Measurements from ENCODE around the gene ZXDB.

ZXDB gene

DNA sequence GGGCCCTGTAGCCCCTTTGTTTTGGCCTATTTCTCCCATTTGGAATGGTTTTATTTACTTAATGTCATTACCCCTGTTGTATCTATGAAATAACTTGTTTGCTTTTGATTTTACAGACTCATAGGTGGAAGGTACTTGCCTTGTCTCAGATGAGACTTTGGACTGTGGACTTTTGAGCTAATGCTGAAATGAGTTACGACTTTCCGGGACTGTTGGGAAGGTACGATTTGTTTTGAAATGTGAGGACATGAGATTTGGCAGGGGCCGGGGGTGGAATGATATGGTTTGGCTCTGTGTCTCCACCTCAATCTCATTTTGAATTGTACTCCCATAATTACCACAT, 48.8 kb downstream of the ZXDB start:
- Histone ChIP-seq H2BK15ac (ENCODE audit: low read depth, poor library complexity, severe bottlenecking) (no peak overlapping the region), H2BK5ac (ENCODE audit: low read depth, low read length, poor library complexity, severe bottlenecking) (no peak overlapping the region), H3K36me3 (ENCODE audit: control insufficient read depth in 1 of 2, insufficient read depth in 2 of 2, low read depth in 1 of 2, low read length in 2 of 2) (no peaks in the 10 kb centered on the region), H3K27me3 (ENCODE audit: control insufficient read depth in 1 of 2, insufficient read depth in 1 of 2, low read length in 2 of 2) (no peaks in the 10 kb centered on the region), H2BK120ac (ENCODE audit: low read depth, low read length) (no peak overlapping the region), H3K9me3 (ENCODE audit: control insufficient read depth, low read length) (no peaks in the 10 kb centered on the region), H4K91ac (ENCODE audit: low read length) (no peak overlapping the region), H2BK12ac (ENCODE audit: low read length in 2 of 2) (no peak overlapping the region), H2AFZ (ENCODE audit: low read depth, low read length) (no peak overlapping the region), H3K18ac (ENCODE audit: low read depth in 1 of 2, low read length in 2 of 2) (no peak overlapping the region), H3K79me1 (replicated peaks; ENCODE audit: low read length, poor library complexity, severe bottlenecking) (no peaks in the 10 kb centered on the region), H3K23ac (ENCODE audit: low read length in 2 of 2) (no peak overlapping the region), H3K4me1 (ENCODE audit: control insufficient read depth, insufficient read depth, low read depth, low read length) (no peaks in the 10 kb centered on the region), H4K8ac (ENCODE audit: low read length) (no peak overlapping the region), H2AK5ac (ENCODE audit: low read length, severe bottlenecking) (no peak overlapping the region), H3K4me3 (ENCODE audit: insufficient read depth in 1 of 2, low read depth in 1 of 2, low read length in 2 of 2) (no peak overlapping the region), H3K14ac (ENCODE audit: low read length in 2 of 2) (no peak overlapping the region), H3K4ac (ENCODE audit: low read depth in 1 of 2, low read length in 2 of 2) (no peak overlapping the region), H3K27ac (ENCODE audit: low read length, poor library complexity, severe bottlenecking) (no peak overlapping the region), H3K4me2 (ENCODE audit: low read length, poor library complexity, severe bottlenecking) (no peak overlapping the region), H3K9ac (ENCODE audit: low read length) (no peak overlapping the region)
- WGBS, result no CpG with 5 or more reads among the region's 4 CpGs
- DNase-seq, result no peak

DNA sequence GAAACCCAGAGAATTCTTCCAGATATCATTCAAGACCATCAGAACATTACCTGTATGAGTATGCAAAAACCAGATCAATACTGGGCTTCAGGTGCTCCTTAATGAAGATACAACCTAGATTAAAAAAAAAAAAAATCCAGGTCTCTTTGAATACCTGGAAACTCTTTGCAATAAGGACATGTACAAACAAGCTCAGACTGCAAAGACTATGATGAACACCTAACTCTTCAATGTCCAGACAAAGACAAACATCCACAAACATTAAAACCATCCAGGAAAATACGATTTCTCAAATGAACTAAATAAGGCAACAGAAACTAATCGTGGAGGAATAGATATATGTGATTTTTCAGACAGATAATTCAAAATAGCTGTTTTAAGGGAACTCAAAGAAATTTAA, 49.5 kb downstream of the ZXDB start:
- Histone ChIP-seq H3K9me3 (ENCODE audit: control insufficient read depth, low read length) (no peaks in the 10 kb centered on the region), H3K23ac (ENCODE audit: low read length in 2 of 2) (no peak overlapping the region), H3K79me1 (replicated peaks; ENCODE audit: low read length, poor library complexity, severe bottlenecking) (no peaks in the 10 kb centered on the region), H2AK5ac (ENCODE audit: low read length, severe bottlenecking) (no peak overlapping the region), H4K8ac (ENCODE audit: low read length) (no peak overlapping the region), H3K14ac (ENCODE audit: low read length in 2 of 2) (no peak overlapping the region), H3K4me3 (ENCODE audit: insufficient read depth in 1 of 2, low read depth in 1 of 2, low read length in 2 of 2) (no peak overlapping the region), H2BK120ac (ENCODE audit: low read depth, low read length) (no peak overlapping the region), H2BK5ac (ENCODE audit: low read depth, low read length, poor library complexity, severe bottlenecking) (no peak overlapping the region), H3K27me3 (ENCODE audit: control insufficient read depth in 1 of 2, insufficient read depth in 1 of 2, low read length in 2 of 2) (no peaks in the 10 kb centered on the region), H3K4me2 (ENCODE audit: low read length, poor library complexity, severe bottlenecking) (no peak overlapping the region), H3K36me3 (ENCODE audit: control insufficient read depth in 1 of 2, insufficient read depth in 2 of 2, low read depth in 1 of 2, low read length in 2 of 2) (no peaks in the 10 kb centered on the region), H2BK15ac (ENCODE audit: low read depth, poor library complexity, severe bottlenecking) (no peak overlapping the region), H2AFZ (ENCODE audit: low read depth, low read length) (no peak overlapping the region), H3K4ac (ENCODE audit: low read depth in 1 of 2, low read length in 2 of 2) (no peak overlapping the region), H3K4me1 (ENCODE audit: control insufficient read depth, insufficient read depth, low read depth, low read length) (no peaks in the 10 kb centered on the region), H3K18ac (ENCODE audit: low read depth in 1 of 2, low read length in 2 of 2) (no peak overlapping the region), H3K9ac (ENCODE audit: low read length) (no peak overlapping the region), H3K27ac (ENCODE audit: low read length, poor library complexity, severe bottlenecking) (no peak overlapping the region), H4K91ac (ENCODE audit: low read length) (no peak overlapping the region), H2BK12ac (ENCODE audit: low read length in 2 of 2) (no peak overlapping the region)
- WGBS, result no CpG with 5 or more reads among the region's 2 CpGs
- DNase-seq, result no peak

DNA sequence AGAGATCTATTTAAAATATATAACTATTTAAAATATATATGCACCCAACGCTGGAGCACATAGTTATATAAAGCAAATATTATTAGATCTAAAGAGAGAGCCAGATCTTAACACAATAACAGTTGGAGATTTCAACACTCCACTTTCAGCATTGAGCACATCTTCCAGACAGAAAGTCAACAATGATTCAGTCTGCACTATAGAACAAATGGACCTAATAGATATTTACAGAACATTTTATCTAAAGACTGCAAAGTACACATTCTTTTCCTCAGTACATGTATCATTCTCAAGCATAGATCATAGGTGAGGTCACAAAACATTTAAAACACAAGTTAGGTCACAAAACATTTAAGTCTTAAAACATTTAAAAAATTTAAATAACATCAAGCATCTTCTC, 51.9 kb downstream of the ZXDB start:
- H3K9me3 ChIP-seq (ENCODE audit: control insufficient read depth, low read length), result no peaks in the 10 kb centered on the region

DNA sequence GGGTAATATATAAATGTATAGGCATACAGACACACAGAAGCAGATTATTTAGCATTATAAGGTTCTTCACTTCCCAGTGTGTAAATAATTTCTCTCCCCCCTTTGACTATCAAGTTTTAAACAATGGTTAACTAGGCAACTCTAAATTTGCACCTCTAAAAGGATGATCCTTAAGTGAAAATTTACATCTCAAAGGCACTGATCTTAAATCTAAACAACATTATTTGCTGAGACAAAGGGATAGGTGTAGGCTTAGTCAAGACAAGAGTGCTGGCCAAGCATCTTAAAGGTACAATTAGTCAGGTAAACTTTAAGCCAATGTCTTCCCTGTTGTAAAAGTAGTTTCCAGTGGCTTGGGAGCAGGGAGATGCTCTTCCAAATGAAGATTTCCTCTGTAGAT, 55.2 kb downstream of the ZXDB start:
- no peak for DNase-seq
- H2AK5ac ChIP-seq (ENCODE audit: low read length, severe bottlenecking), result no peak overlapping the region
- no peak overlapping the region for H4K91ac ChIP-seq (ENCODE audit: low read length)
- no peak overlapping the region for H3K14ac ChIP-seq (ENCODE audit: low read length in 2 of 2)
- H2BK5ac ChIP-seq (ENCODE audit: low read depth, low read length, poor library complexity, severe bottlenecking), result no peak overlapping the region
- H3K18ac ChIP-seq (ENCODE audit: low read depth in 1 of 2, low read length in 2 of 2), result no peak overlapping the region
- H3K79me1 ChIP-seq (replicated peaks; ENCODE audit: low read length, poor library complexity, severe bottlenecking), result no peaks in the 10 kb centered on the region
- no peak overlapping the region for H3K4ac ChIP-seq (ENCODE audit: low read depth in 1 of 2, low read length in 2 of 2)
- no peak overlapping the region for H2AFZ ChIP-seq (ENCODE audit: low read depth, low read length)
- no peak overlapping the region for H3K27ac ChIP-seq (ENCODE audit: low read length, poor library complexity, severe bottlenecking)
- no peak overlapping the region for H2BK120ac ChIP-seq (ENCODE audit: low read depth, low read length)
- no peaks in the 10 kb centered on the region for H3K9me3 ChIP-seq (ENCODE audit: control insufficient read depth, low read length)
- no peak overlapping the region for H2BK15ac ChIP-seq (ENCODE audit: low read depth, poor library complexity, severe bottlenecking)
- H3K4me3 ChIP-seq (ENCODE audit: insufficient read depth in 1 of 2, low read depth in 1 of 2, low read length in 2 of 2), result no peak overlapping the region
- no peaks in the 10 kb centered on the region for H3K27me3 ChIP-seq (ENCODE audit: control insufficient read depth in 1 of 2, insufficient read depth in 1 of 2, low read length in 2 of 2)
- no peak overlapping the region for H2BK12ac ChIP-seq (ENCODE audit: low read length in 2 of 2)
- no peak overlapping the region for H3K9ac ChIP-seq (ENCODE audit: low read length)
- H3K23ac ChIP-seq (ENCODE audit: low read length in 2 of 2), result no peak overlapping the region
- no peak overlapping the region for H3K4me2 ChIP-seq (ENCODE audit: low read length, poor library complexity, severe bottlenecking)
- H3K36me3 ChIP-seq (ENCODE audit: control insufficient read depth in 1 of 2, insufficient read depth in 2 of 2, low read depth in 1 of 2, low read length in 2 of 2), result no peaks in the 10 kb centered on the region
- no peaks in the 10 kb centered on the region for H3K4me1 ChIP-seq (ENCODE audit: control insufficient read depth, insufficient read depth, low read depth, low read length)
- no peak overlapping the region for H4K8ac ChIP-seq (ENCODE audit: low read length)

More for the DNA sequence above, 51.9 kb downstream of the ZXDB start:
- no peak overlapping the region for H3K14ac ChIP-seq (ENCODE audit: low read length in 2 of 2)
- H4K8ac ChIP-seq (ENCODE audit: low read length), result no peak overlapping the region
- H3K79me1 ChIP-seq (replicated peaks; ENCODE audit: low read length, poor library complexity, severe bottlenecking), result no peaks in the 10 kb centered on the region
- H2BK120ac ChIP-seq (ENCODE audit: low read depth, low read length), result no peak overlapping the region
- DNase-seq, result no peak
- no CpG with 5 or more reads among the region's 1 CpG for WGBS
- H2BK12ac ChIP-seq (ENCODE audit: low read length in 2 of 2), result no peak overlapping the region
- no peak overlapping the region for H3K18ac ChIP-seq (ENCODE audit: low read depth in 1 of 2, low read length in 2 of 2)
- H2BK5ac ChIP-seq (ENCODE audit: low read depth, low read length, poor library complexity, severe bottlenecking), result no peak overlapping the region
- H3K4ac ChIP-seq (ENCODE audit: low read depth in 1 of 2, low read length in 2 of 2), result no peak overlapping the region
- no peak overlapping the region for H3K27ac ChIP-seq (ENCODE audit: low read length, poor library complexity, severe bottlenecking)
- no peak overlapping the region for H2AFZ ChIP-seq (ENCODE audit: low read depth, low read length)
- H3K36me3 ChIP-seq (ENCODE audit: control insufficient read depth in 1 of 2, insufficient read depth in 2 of 2, low read depth in 1 of 2, low read length in 2 of 2), result no peaks in the 10 kb centered on the region
- no peak overlapping the region for H3K23ac ChIP-seq (ENCODE audit: low read length in 2 of 2)
- H3K9ac ChIP-seq (ENCODE audit: low read length), result no peak overlapping the region
- H3K4me1 ChIP-seq (ENCODE audit: control insufficient read depth, insufficient read depth, low read depth, low read length), result no peaks in the 10 kb centered on the region
- H4K91ac ChIP-seq (ENCODE audit: low read length), result no peak overlapping the region
- H3K4me2 ChIP-seq (ENCODE audit: low read length, poor library complexity, severe bottlenecking), result no peak overlapping the region
- H2AK5ac ChIP-seq (ENCODE audit: low read length, severe bottlenecking), result no peak overlapping the region
- H2BK15ac ChIP-seq (ENCODE audit: low read depth, poor library complexity, severe bottlenecking), result no peak overlapping the region
- H3K27me3 ChIP-seq (ENCODE audit: control insufficient read depth in 1 of 2, insufficient read depth in 1 of 2, low read length in 2 of 2), result no peaks in the 10 kb centered on the region
- no peak overlapping the region for H3K4me3 ChIP-seq (ENCODE audit: insufficient read depth in 1 of 2, low read depth in 1 of 2, low read length in 2 of 2)

Measured in mesenchymal stem cell (in vitro differentiated cells and primary cell).